ENCODE results near the gene PAXX.

The PAXX gene

GRCh38 chr9:136968333-136969127 is 23.7 kb upstream of the PAXX start:
- no peak for DNase-seq

GRCh38 chr9:136969150-136969549 is 23.1 kb upstream of the PAXX start:
- no peak for DNase-seq

GRCh38 chr9:136969774-136970173 is 22.4 kb upstream of the PAXX start:
- no peak for DNase-seq

- no peak for DNase-seq
Observed at GRCh38 chr9:136970361-136970760, 21.9 kb upstream of the PAXX start.

GRCh38 chr9:136971746-136972145 is 20.5 kb upstream of the PAXX start:
- no peak for DNase-seq

- DNase-seq, result no peak
Observed at GRCh38 chr9:136972335-136972734, 19.9 kb upstream of the PAXX start.

GRCh38 chr9:136972743-136973142 is 19.5 kb upstream of the PAXX start:
- no peak for DNase-seq

GRCh38 chr9:136973618-136974617 is 18.3 kb upstream of the PAXX start:
- no peak for DNase-seq

- no peak for DNase-seq
Observed at GRCh38 chr9:136974817-136975535, 17.2 kb upstream of the PAXX start.

- DNase-seq, result no peak
Observed at GRCh38 chr9:136975644-136976043, 16.6 kb upstream of the PAXX start.

GRCh38 chr9:136977223-136977622 is 15.0 kb upstream of the PAXX start, which contains the start of gene PTGDS:
PTGDS (plus strand) TSS chr9:136977504; CDS start chr9:136977579, 75 bp downstream.
- no peak for DNase-seq

GRCh38 chr9:136977649-136978072 is 14.6 kb upstream of the PAXX start:
- DNase-seq, result no peak

GRCh38 chr9:136978073-136978864 is 14.0 kb upstream of the PAXX start:
- peak; percentile 74 for DNase-seq

- no peak for DNase-seq
Observed at GRCh38 chr9:136978865-136979544, 13.2 kb upstream of the PAXX start.

GRCh38 chr9:136979769-136980587 is 12.2 kb upstream of the PAXX start:
- no peak for DNase-seq

GRCh38 chr9:136980669-136981478 is 11.3 kb upstream of the PAXX start:
- no peak for DNase-seq

- no peak for DNase-seq
Observed at GRCh38 chr9:136981588-136982231, 10.5 kb upstream of the PAXX start.

- DNase-seq, result no peak
Observed at GRCh38 chr9:136982232-136983051, 9.8 kb upstream of the PAXX start, which contains the start of gene LCNL1. LCNL1 (plus strand) TSS chr9:136982993; CDS start chr9:136983587, 594 bp downstream.

All from NCI-H345 (cell line).